ENCODE data around the gene SLC27A2. TPM values are rescaled to one million over a fixed set of nuclear protein-coding genes. Genes with fewer than 3 reads are reported as not detected.

SLC27A2 gene
- total RNA-seq, 1 donor = 0.42 TPM

- Histone ChIP-seq H3K9me3 (ENCODE audit: low read depth, low read length) (no peaks in the 10 kb centered on the region), H3K27me3 (ENCODE audit: insufficient read depth, low read length) (no peaks in the 10 kb centered on the region), H3K4me3 (ENCODE audit: low read length) (no peak overlapping the region), H3K4me1 (ENCODE audit: insufficient read depth, low read length) (no peaks in the 10 kb centered on the region)
Observed at GRCh38 chr15:50192926-50193620, 11.1 kb downstream of the SLC27A2 start.

DNA sequence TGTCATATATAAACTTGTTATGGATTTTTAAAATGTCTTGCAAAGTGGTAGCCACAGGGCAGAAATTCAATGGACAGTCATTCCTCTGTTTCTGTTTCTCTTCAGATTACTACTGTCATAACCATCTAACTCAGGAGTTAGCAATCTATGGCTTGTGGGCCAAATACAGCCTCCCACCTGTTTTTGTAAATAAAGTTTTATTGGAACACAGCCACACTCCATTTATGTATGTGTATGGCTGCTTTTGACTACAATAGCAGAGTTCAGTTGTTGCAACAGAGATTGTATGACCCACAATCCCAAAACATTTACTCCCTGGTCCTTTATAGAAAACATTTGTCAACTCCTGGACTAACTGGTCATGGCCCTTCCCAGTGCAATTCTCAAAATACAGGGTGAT, 20.0 kb downstream of the SLC27A2 start:
- no peaks in the 10 kb centered on the region for H3K9me3 ChIP-seq (ENCODE audit: low read depth, low read length)
- H3K27me3 ChIP-seq (ENCODE audit: insufficient read depth, low read length) = no peaks in the 10 kb centered on the region
- no peak overlapping the region for H3K4me3 ChIP-seq (ENCODE audit: low read length)
- no peaks in the 10 kb centered on the region for H3K4me1 ChIP-seq (ENCODE audit: insufficient read depth, low read length)

GRCh38 chr15:50206020-50206419, 24.0 kb downstream of the SLC27A2 start:
- no peaks in the 10 kb centered on the region for H3K9me3 ChIP-seq (ENCODE audit: low read depth, low read length)
- no peak overlapping the region for H3K4me3 ChIP-seq (ENCODE audit: low read length)
- no peaks in the 10 kb centered on the region for H3K27me3 ChIP-seq (ENCODE audit: insufficient read depth, low read length)
- H3K4me1 ChIP-seq (ENCODE audit: insufficient read depth, low read length) = no peaks in the 10 kb centered on the region

- Histone ChIP-seq H3K9me3 (ENCODE audit: low read depth, low read length) (peaks cover 7% of the 10 kb centered on the region), H3K4me3 (ENCODE audit: low read length) (no peak overlapping the region), H3K27me3 (ENCODE audit: insufficient read depth, low read length) (no peaks in the 10 kb centered on the region), H3K4me1 (ENCODE audit: insufficient read depth, low read length) (no peaks in the 10 kb centered on the region)
Observed at GRCh38 chr15:50209809-50210208, 27.8 kb downstream of the SLC27A2 start.

- H3K4me1 ChIP-seq (ENCODE audit: insufficient read depth, low read length) = no peaks in the 10 kb centered on the region
- H3K9me3 ChIP-seq (ENCODE audit: low read depth, low read length) = peaks cover 7% of the 10 kb centered on the region
- H3K27me3 ChIP-seq (ENCODE audit: insufficient read depth, low read length) = no peaks in the 10 kb centered on the region
- no peak overlapping the region for H3K4me3 ChIP-seq (ENCODE audit: low read length)
Observed at GRCh38 chr15:50210462-50211157, 28.6 kb downstream of the SLC27A2 start.

- Histone ChIP-seq H3K4me1 (ENCODE audit: insufficient read depth, low read length) (no peaks in the 10 kb centered on the region), H3K27me3 (ENCODE audit: insufficient read depth, low read length) (no peaks in the 10 kb centered on the region), H3K4me3 (ENCODE audit: low read length) (no peak overlapping the region), H3K9me3 (ENCODE audit: low read depth, low read length) (no peaks in the 10 kb centered on the region)
Observed at GRCh38 chr15:50218291-50218690, 36.3 kb downstream of the SLC27A2 start.

- Histone ChIP-seq H3K4me3 (ENCODE audit: low read length) (no peak overlapping the region), H3K27me3 (ENCODE audit: insufficient read depth, low read length) (no peaks in the 10 kb centered on the region), H3K9me3 (ENCODE audit: low read depth, low read length) (no peaks in the 10 kb centered on the region), H3K4me1 (ENCODE audit: insufficient read depth, low read length) (no peaks in the 10 kb centered on the region)
Observed at GRCh38 chr15:50218691-50219090, 36.7 kb downstream of the SLC27A2 start.

DNA sequence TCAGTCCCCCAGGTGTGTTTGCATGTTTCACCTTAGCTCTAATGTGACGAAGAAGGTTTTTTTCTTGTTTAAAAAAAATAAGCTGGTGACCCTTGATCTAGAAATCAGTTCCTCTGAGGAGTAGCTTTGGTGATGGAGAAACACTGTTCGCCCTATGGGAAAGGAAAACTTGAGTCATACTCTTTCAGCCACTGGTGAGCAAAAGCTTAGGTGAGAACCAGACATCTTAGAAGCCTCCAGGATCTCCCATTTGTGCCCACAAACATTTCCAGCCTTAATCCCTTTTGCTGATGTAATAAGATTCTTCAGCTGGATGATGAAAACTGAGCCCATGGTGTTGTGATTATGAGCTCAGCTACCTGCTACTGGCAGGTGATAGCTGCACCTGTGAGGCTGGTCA, 37.8 kb downstream of the SLC27A2 start:
- Histone ChIP-seq H3K4me1 (ENCODE audit: insufficient read depth, low read length) (no peaks in the 10 kb centered on the region), H3K9me3 (ENCODE audit: low read depth, low read length) (no peaks in the 10 kb centered on the region), H3K27me3 (ENCODE audit: insufficient read depth, low read length) (no peaks in the 10 kb centered on the region), H3K4me3 (ENCODE audit: low read length) (no peak overlapping the region)

DNA sequence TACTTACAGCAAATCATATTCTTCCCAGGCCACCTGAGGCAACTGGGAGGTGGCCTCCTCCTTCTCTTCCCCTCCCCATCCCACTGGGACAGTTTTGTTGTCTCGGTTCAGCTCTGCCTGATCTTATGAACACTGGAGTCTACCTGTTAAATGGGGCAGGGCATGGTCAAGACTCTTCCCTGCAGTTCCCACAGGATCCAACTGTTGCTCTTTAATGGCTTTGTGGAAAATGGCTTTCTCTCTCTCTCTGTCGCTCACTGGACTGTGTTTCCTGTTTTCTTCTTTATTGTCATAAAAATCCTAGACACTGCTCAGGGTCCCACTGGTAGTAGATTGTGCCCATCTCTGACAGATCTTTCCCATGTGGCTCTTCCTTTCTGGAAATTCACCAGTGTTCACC, 40.2 kb downstream of the SLC27A2 start:
- H3K27me3 ChIP-seq (ENCODE audit: insufficient read depth, low read length) = no peaks in the 10 kb centered on the region
- H3K9me3 ChIP-seq (ENCODE audit: low read depth, low read length) = no peaks in the 10 kb centered on the region
- no peak overlapping the region for H3K4me3 ChIP-seq (ENCODE audit: low read length)
- no peaks in the 10 kb centered on the region for H3K4me1 ChIP-seq (ENCODE audit: insufficient read depth, low read length)

- Histone ChIP-seq H3K9me3 (ENCODE audit: low read depth, low read length) (no peaks in the 10 kb centered on the region), H3K4me1 (ENCODE audit: insufficient read depth, low read length) (no peaks in the 10 kb centered on the region), H3K4me3 (ENCODE audit: low read length) (no peak overlapping the region), H3K27me3 (ENCODE audit: insufficient read depth, low read length) (no peaks in the 10 kb centered on the region)
Observed at GRCh38 chr15:50224606-50225005, 42.6 kb downstream of the SLC27A2 start.

DNA sequence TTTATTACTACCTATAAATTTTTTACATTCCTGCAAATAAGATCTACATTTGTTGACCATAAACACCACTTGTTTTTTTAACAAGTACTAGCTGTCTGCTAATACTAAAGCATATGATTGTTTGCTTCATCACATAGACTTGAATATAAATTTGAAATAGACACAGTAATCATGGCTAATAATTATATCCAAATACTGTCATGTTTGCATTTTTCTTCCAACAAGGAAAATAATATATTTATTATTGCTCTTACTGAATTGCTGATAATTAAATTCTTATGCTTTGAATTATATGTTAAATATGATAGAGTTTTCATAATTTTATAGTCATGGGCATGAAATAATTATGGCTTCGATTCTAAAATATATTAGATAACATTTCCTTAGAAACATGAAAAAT, 43.1 kb downstream of the SLC27A2 start:
- H3K4me3 ChIP-seq (ENCODE audit: low read length) = no peak overlapping the region
- H3K9me3 ChIP-seq (ENCODE audit: low read depth, low read length) = no peaks in the 10 kb centered on the region
- H3K27me3 ChIP-seq (ENCODE audit: insufficient read depth, low read length) = no peaks in the 10 kb centered on the region
- H3K4me1 ChIP-seq (ENCODE audit: insufficient read depth, low read length) = no peaks in the 10 kb centered on the region

GRCh38 chr15:50225938-50226337, 43.9 kb downstream of the SLC27A2 start:
- Histone ChIP-seq H3K27me3 (ENCODE audit: insufficient read depth, low read length) (no peaks in the 10 kb centered on the region), H3K9me3 (ENCODE audit: low read depth, low read length) (no peaks in the 10 kb centered on the region), H3K4me3 (ENCODE audit: low read length) (no peak overlapping the region), H3K4me1 (ENCODE audit: insufficient read depth, low read length) (no peaks in the 10 kb centered on the region)

- H3K4me3 ChIP-seq (ENCODE audit: low read length) = no peak overlapping the region
- H3K4me1 ChIP-seq (ENCODE audit: insufficient read depth, low read length) = no peaks in the 10 kb centered on the region
- H3K9me3 ChIP-seq (ENCODE audit: low read depth, low read length) = no peaks in the 10 kb centered on the region
- H3K27me3 ChIP-seq (ENCODE audit: insufficient read depth, low read length) = no peaks in the 10 kb centered on the region
Observed at GRCh38 chr15:50227076-50227475, 45.1 kb downstream of the SLC27A2 start.

- H3K4me3 ChIP-seq (ENCODE audit: low read length) = no peak overlapping the region
- no peaks in the 10 kb centered on the region for H3K27me3 ChIP-seq (ENCODE audit: insufficient read depth, low read length)
- H3K9me3 ChIP-seq (ENCODE audit: low read depth, low read length) = no peaks in the 10 kb centered on the region
- no peaks in the 10 kb centered on the region for H3K4me1 ChIP-seq (ENCODE audit: insufficient read depth, low read length)
Observed at GRCh38 chr15:50228866-50229265, 46.9 kb downstream of the SLC27A2 start.

GRCh38 chr15:50229336-50229735, 47.3 kb downstream of the SLC27A2 start:
- Histone ChIP-seq H3K9me3 (ENCODE audit: low read depth, low read length) (no peaks in the 10 kb centered on the region), H3K4me1 (ENCODE audit: insufficient read depth, low read length) (no peaks in the 10 kb centered on the region)

GRCh38 chr15:50231761-50232160, 49.8 kb downstream of the SLC27A2 start:
- no peaks in the 10 kb centered on the region for H3K4me1 ChIP-seq (ENCODE audit: insufficient read depth, low read length)
- no peaks in the 10 kb centered on the region for H3K9me3 ChIP-seq (ENCODE audit: low read depth, low read length)
- no peaks in the 10 kb centered on the region for H3K27me3 ChIP-seq (ENCODE audit: insufficient read depth, low read length)
- H3K4me3 ChIP-seq (ENCODE audit: low read length) = no peak overlapping the region

More at GRCh38 chr15:50229336-50229735, 47.3 kb downstream of the SLC27A2 start:
- Histone ChIP-seq H3K27me3 (ENCODE audit: insufficient read depth, low read length) (no peaks in the 10 kb centered on the region), H3K4me3 (ENCODE audit: low read length) (no peak overlapping the region)
